Activated CD4-positive, alpha-beta T cell treated with anti-CD3 and anti-CD28 coated beads, Interleukin-2, amount 10 ng/mL, durations not matched to agents 7 days and 5 days (primary cell): ENCODE measurements around the gene ERP27. TPM values are rescaled to one million over a fixed set of nuclear protein-coding genes. Genes with fewer than 3 reads are reported as not detected.

Experiments
- CTCF ChIA-PET: fragments of 350-600 bp; sonication (Branson Sonifier 250); formaldehyde crosslinking; loops from one replicate; lab custom pipeline; 2021; ENCODE audit warnings: antibody characterized with exemption; lab: Charles Lee
- POLR2A ChIA-PET: fragments of 350-600 bp; sonication (Branson Sonifier 250); formaldehyde crosslinking; loops from one replicate; lab custom pipeline; 2021; ENCODE audit warnings: antibody characterized with exemption; lab: Charles Lee
- DNase-seq: peaks from one replicate; pipeline ENCODE4 v3.0.0-alpha.2; 2020
- H3K27ac Mint-ChIP-seq: one replicate; pipeline ENCODE4 v1.8.0; 2021; ENCODE audit warnings: mild to moderate bottlenecking, moderate library complexity, mixed read lengths
- H3K27me3 Mint-ChIP-seq: one replicate; pipeline ENCODE4 v1.8.0; 2021; ENCODE audit warnings: mixed read lengths
- H3K36me3 Mint-ChIP-seq: one replicate; pipeline ENCODE4 v1.8.0; 2021; ENCODE audit warnings: low read depth, mixed read lengths
- H3K4me1 Mint-ChIP-seq: one replicate; pipeline ENCODE4 v1.8.0; 2021; ENCODE audit warnings: mixed read lengths
- H3K4me3 Mint-ChIP-seq: one replicate; pipeline ENCODE4 v1.8.0; 2021; ENCODE audit warnings: mild to moderate bottlenecking, moderate library complexity, mixed read lengths
- H3K9me3 Mint-ChIP-seq: one replicate; pipeline ENCODE4 v1.8.0; 2021; ENCODE audit warnings: mixed read lengths
- total RNA-seq, 2 experiments: library from RNA; stranded (reverse); gene quantifications; one replicate each; pipeline ENCODE4 v1.2.3, GENCODE V29; 2021

Gene ERP27
- 10 to 100 TPM in 1 of 2 experiments, 1 to 10 TPM in 1; 8.3 to 11.3 TPM for total RNA-seq

DNA sequence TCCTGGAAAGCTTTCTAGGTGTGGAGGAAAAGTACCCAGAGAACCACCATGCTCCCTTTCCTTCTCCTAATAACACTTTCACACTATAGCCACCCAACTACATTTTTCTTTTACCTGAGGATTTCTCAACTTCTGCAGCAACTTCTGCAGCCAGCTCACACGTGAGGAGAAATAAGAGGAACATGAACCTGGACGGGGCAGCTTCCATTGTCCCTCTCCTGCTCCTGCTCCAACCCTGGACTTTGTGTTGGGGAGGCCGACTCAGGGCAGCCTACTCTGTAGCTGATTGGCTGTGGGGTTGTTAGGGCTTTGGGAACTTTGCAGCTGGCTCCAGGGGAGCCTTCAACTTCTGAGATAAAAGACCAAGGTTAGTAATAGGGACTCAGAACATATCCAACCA is at the start of gene ERP27:
TSS of gene ERP27 (minus strand) at position 237 of the 400 bp plus-strand sequence. CDS start at position 208, 29 bp downstream.
- POLR2A ChIA-PET: no interaction called here
- CTCF ChIA-PET: interaction anchor here (0.7 to 1.3 kb wide), 3 partner anchors 11 to 45 kb away, joined by 3 to 4 read pairs (median 3); no protein-coding TSS in a partner anchor
- H3K9me3 Mint-ChIP-seq: no peaks in the 10 kb centered on the region
- H3K27ac Mint-ChIP-seq: peak within 1 kb of the TSS; percentile 50
- no peak within 1 kb of the TSS for H3K4me3 Mint-ChIP-seq
- no peaks in the 10 kb centered on the region for H3K27me3 Mint-ChIP-seq
- peaks cover 32% of the 10 kb centered on the region for H3K4me1 Mint-ChIP-seq
- DNase-seq: no peak
- H3K36me3 Mint-ChIP-seq: peaks cover 82% of the 10 kb centered on the region

DNA sequence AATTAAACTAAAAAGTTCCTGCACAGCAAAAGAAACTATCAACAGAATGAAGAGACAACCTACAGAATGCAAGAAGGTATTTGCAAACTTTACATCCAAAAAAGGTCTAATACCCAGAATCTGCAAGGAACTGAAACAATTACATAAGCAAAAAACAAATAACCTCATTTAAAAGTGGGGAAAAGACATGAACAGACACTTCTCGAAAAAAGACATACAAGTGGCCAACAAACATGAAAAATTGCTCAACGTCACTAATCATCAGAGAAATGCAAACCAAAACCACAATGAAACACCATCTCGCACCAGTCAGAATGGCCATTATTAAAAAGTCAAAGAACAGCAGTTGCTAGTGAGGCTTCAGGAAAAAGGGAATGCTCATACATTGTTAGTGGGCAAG is 49.7 kb upstream of the ERP27 start:
- H3K9me3 Mint-ChIP-seq: peaks cover 21% of the 10 kb centered on the region
- no peaks in the 10 kb centered on the region for H3K27me3 Mint-ChIP-seq
- ChIA-PET POLR2A (no interaction called here), CTCF (no interaction called here)
- DNase-seq: no peak
- no peak overlapping the region for H3K27ac Mint-ChIP-seq
- no peak overlapping the region for H3K4me3 Mint-ChIP-seq
- H3K36me3 Mint-ChIP-seq: peaks cover 10% of the 10 kb centered on the region
- H3K4me1 Mint-ChIP-seq: peaks cover 29% of the 10 kb centered on the region

DNA sequence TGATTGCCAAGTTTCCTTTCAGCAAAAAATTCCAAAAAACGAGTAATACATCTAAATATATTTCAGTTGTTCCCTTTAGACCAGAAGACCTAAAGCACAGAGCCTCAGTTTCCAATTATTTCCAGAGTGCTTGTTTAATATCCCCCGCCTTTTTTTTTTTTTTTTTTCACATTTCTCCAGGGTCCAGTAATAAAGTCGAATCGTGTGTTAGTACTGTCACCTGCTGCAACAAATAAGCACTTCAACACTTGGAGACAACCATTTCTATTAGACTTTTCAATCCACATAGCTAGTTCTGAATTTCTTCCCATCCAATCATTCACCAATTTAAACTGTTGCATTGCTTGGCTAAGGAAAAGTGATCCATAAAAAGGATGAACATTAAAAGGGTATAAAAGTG is 48.1 kb upstream of the ERP27 start:
- Mint-ChIP-seq H3K36me3 (peaks cover 8% of the 10 kb centered on the region), H3K27me3 (no peaks in the 10 kb centered on the region), H3K4me3 (no peak overlapping the region), H3K9me3 (peaks cover 16% of the 10 kb centered on the region), H3K27ac (no peak overlapping the region), H3K4me1 (peaks cover 37% of the 10 kb centered on the region)
- POLR2A ChIA-PET: no interaction called here
- DNase-seq: no peak
- CTCF ChIA-PET: no interaction called here

DNA sequence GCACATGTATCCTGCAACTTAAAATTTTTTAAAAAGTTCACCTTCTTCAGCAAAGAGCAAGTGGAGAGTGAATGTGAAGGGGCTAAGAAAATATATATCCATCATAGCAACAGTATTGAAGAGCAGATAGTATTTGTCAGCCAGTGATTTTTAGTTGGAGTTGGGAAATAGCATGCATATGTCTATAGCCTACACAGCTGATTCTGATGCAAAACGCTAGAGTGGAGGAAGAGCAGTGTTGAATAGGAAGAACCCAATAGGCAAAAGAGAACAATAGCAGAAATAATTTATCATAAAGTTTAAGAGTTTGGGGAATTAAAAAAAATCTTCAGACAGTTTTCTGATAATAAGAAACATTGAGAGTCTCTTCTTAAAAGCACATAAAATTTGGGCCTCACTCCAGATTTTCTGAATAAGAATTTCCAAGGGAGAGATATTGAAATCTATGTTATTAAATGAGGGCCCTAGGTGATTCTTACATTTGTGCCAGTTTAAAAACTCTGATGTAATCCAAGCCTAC is 46.5 kb upstream of the ERP27 start:
- POLR2A ChIA-PET: no interaction called here
- DNase-seq: no peak
- CTCF ChIA-PET: interaction anchor here (1.0 to 1.5 kb wide), 2 partner anchors 9 to 11 kb away, joined by 5 read pairs; no protein-coding TSS in a partner anchor
- H3K27me3 Mint-ChIP-seq: no peaks in the 10 kb centered on the region
- H3K4me3 Mint-ChIP-seq: no peak overlapping the region
- peaks cover 53% of the 10 kb centered on the region for H3K4me1 Mint-ChIP-seq
- no peak overlapping the region for H3K27ac Mint-ChIP-seq
- H3K36me3 Mint-ChIP-seq: peaks cover 1% of the 10 kb centered on the region
- peaks cover 6% of the 10 kb centered on the region for H3K9me3 Mint-ChIP-seq

GRCh38 chr12:14984036-14984435 is 45.7 kb upstream of the ERP27 start:
- H3K4me1 Mint-ChIP-seq: peaks cover 56% of the 10 kb centered on the region

DNA sequence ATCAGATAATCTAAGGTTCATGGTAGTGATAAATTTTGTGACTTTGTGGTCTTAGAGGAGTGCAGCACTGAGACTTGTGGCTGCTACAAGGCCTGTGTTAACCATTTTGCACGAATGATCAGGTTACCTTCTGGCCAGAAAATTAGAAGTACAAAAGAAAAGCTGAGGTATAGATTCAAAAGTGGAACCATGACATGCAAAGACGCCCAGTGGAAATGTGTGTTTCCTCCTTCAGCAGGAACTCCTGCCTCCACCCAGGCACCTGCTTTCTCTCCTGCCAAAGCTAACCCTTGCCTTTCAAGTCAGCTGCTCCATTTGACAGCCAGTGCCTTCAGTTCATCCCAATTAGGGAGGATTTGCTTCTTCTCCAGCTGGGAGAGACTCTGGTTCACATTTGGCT is 44.7 kb upstream of the ERP27 start:
- Mint-ChIP-seq H3K4me3 (no peak overlapping the region), H3K9me3 (peaks cover 3% of the 10 kb centered on the region), H3K4me1 (peaks cover 65% of the 10 kb centered on the region), H3K36me3 (no peaks in the 10 kb centered on the region), H3K27me3 (no peaks in the 10 kb centered on the region), H3K27ac (peak overlapping the region; percentile 80)
- DNase-seq: no peak
- POLR2A ChIA-PET: no interaction called here
- CTCF ChIA-PET: interaction anchor here (0.6 to 1.1 kb wide), 2 partner anchors 45 to 601 kb away, joined by 3 to 4 read pairs; partner anchors contain the start of gene ERP27

More at GRCh38 chr12:14984036-14984435, 45.7 kb upstream of the ERP27 start:
- DNase-seq: no peak
- no peak overlapping the region for H3K27ac Mint-ChIP-seq
- ChIA-PET POLR2A (no interaction called here), CTCF (interaction anchor here (0.8 to 1.1 kb wide), 3 partner anchors 12 to 46 kb away, joined by 3 to 5 read pairs (median 3); partner anchors contain the start of gene ERP27)
- H3K36me3 Mint-ChIP-seq: no peaks in the 10 kb centered on the region
- H3K4me3 Mint-ChIP-seq: no peak overlapping the region
- peaks cover 3% of the 10 kb centered on the region for H3K9me3 Mint-ChIP-seq
- H3K27me3 Mint-ChIP-seq: no peaks in the 10 kb centered on the region

- Mint-ChIP-seq H3K27ac (peak overlapping the region; percentile 80), H3K4me1 (peaks cover 70% of the 10 kb centered on the region), H3K36me3 (no peaks in the 10 kb centered on the region), H3K9me3 (peaks cover 3% of the 10 kb centered on the region), H3K4me3 (no peak overlapping the region), H3K27me3 (no peaks in the 10 kb centered on the region)
- POLR2A ChIA-PET: no interaction called here
- CTCF ChIA-PET: no interaction called here
- no peak for DNase-seq
Measured at GRCh38 chr12:14982562-14982961, 44.2 kb upstream of the ERP27 start.

DNA sequence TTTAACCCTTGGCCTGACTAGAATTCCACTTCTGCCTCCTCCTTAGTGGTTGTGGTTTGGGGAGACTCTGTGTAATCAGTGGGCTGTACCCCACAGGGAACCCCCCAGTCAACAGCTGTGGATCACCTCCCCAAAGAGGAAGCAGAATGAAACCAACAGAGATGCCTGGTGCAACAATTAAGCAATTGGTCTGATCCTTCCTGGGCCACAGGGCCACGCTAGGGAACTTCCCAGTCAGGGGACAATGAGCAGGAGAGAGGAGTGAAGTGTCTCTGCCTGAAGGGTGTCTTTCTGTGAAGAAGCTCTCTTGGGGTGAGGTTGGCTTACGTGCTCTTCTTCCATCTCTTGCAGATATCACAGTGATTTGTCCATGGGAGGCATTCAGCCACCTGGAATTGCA is 42.7 kb upstream of the ERP27 start:
- peaks cover 70% of the 10 kb centered on the region for H3K4me1 Mint-ChIP-seq
- no peaks in the 10 kb centered on the region for H3K27me3 Mint-ChIP-seq
- H3K27ac Mint-ChIP-seq: no peak overlapping the region
- H3K4me3 Mint-ChIP-seq: no peak overlapping the region
- no peaks in the 10 kb centered on the region for H3K36me3 Mint-ChIP-seq
- DNase-seq: no peak
- peaks cover 3% of the 10 kb centered on the region for H3K9me3 Mint-ChIP-seq
- ChIA-PET POLR2A (no interaction called here), CTCF (interaction anchor here (0.8 to 1.5 kb wide), 4 partner anchors 9 to 212 kb away, joined by 3 to 4 read pairs (median 4); no protein-coding TSS in a partner anchor)

DNA sequence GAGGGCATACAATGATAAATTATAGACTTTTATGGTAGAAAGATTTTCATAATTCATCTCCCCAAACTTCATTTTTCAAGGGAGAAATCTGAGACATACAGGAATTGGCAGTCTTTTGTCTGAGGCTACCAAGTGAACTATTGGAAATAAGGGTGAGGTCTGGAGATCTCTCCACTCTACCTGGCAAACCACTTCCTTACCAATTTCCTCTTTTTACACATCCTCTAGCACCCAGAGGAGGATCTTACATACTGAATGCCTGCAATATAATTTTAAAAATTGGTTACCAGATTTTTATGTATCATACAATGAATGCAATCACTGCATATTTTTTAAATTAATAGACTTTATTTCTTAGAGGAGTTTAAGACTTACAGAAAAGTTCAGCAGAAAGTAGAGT is 41.1 kb upstream of the ERP27 start:
- Mint-ChIP-seq H3K4me3 (peak overlapping the region; percentile 6), H3K4me1 (peaks cover 61% of the 10 kb centered on the region), H3K9me3 (peaks cover 3% of the 10 kb centered on the region), H3K27ac (no peak overlapping the region), H3K36me3 (no peaks in the 10 kb centered on the region), H3K27me3 (no peaks in the 10 kb centered on the region)
- CTCF ChIA-PET: interaction anchor here (0.5 to 1.5 kb wide), 4 partner anchors 18 to 178 kb away, joined by 3 to 4 read pairs (median 3); partner anchors contain the start of genes ARHGDIB and ERP27
- POLR2A ChIA-PET: no interaction called here
- DNase-seq: no peak

DNA sequence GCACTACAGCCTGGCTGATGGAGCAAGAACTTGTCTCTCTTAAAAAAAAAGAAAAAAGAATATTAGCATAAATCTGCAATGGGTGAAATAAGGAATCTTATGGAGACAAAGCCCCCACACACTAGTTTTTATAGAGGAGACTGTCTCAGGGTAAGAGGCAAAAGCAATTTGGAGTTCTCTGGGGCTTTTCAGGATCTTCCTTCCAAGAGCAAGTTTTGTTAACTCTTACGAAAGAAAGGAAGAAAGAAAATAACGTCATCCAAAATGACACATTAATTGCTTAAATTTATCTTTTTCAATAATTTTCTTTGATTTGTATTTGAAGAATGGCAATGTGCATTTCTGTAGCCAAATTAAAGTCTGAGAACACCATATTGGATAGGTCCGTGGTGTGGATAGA is 38.3 kb upstream of the ERP27 start:
- H3K4me3 Mint-ChIP-seq: no peak overlapping the region
- no peak for DNase-seq
- H3K36me3 Mint-ChIP-seq: no peaks in the 10 kb centered on the region
- peaks cover 52% of the 10 kb centered on the region for H3K4me1 Mint-ChIP-seq
- peaks cover 3% of the 10 kb centered on the region for H3K9me3 Mint-ChIP-seq
- no peak overlapping the region for H3K27ac Mint-ChIP-seq
- H3K27me3 Mint-ChIP-seq: no peaks in the 10 kb centered on the region
- ChIA-PET POLR2A (no interaction called here), CTCF (interaction anchor here (1.0 to 1.6 kb wide), 2 partner anchors 9 to 15 kb away, joined by 3 to 5 read pairs; partner anchors contain the start of gene ARHGDIB)

GRCh38 chr12:14975457-14975856 is 37.1 kb upstream of the ERP27 start:
- peaks cover 41% of the 10 kb centered on the region for H3K4me1 Mint-ChIP-seq
- no peaks in the 10 kb centered on the region for H3K27me3 Mint-ChIP-seq
- peaks cover 3% of the 10 kb centered on the region for H3K36me3 Mint-ChIP-seq
- H3K9me3 Mint-ChIP-seq: peaks cover 4% of the 10 kb centered on the region
- POLR2A ChIA-PET: interaction anchor here (0.6 to 0.7 kb wide), 3 partner anchors 13 to 142 kb away, joined by 3 to 6 read pairs (median 4); no protein-coding TSS in a partner anchor
- CTCF ChIA-PET: interaction anchor here (1.6 kb wide), 1 partner anchor 10 kb away, joined by 5 read pairs; no protein-coding TSS in a partner anchor
- no peak overlapping the region for H3K4me3 Mint-ChIP-seq
- H3K27ac Mint-ChIP-seq: no peak overlapping the region
- no peak for DNase-seq

GRCh38 chr12:14974633-14975032 is 36.3 kb upstream of the ERP27 start:
- CTCF ChIA-PET: no interaction called here
- POLR2A ChIA-PET: no interaction called here
- Mint-ChIP-seq H3K27me3 (no peaks in the 10 kb centered on the region), H3K9me3 (peaks cover 7% of the 10 kb centered on the region), H3K27ac (no peak overlapping the region), H3K4me1 (peaks cover 34% of the 10 kb centered on the region), H3K4me3 (no peak overlapping the region), H3K36me3 (peaks cover 8% of the 10 kb centered on the region)
- no peak for DNase-seq

- ChIA-PET CTCF (interaction anchor here (0.6 to 1.1 kb wide), 4 partner anchors 11 to 204 kb away, joined by 3 to 5 read pairs (median 4); partner anchors contain the start of gene ARHGDIB), POLR2A (no interaction called here)
- Mint-ChIP-seq H3K4me1 (peaks cover 17% of the 10 kb centered on the region), H3K4me3 (no peak within 1 kb of the TSS), H3K9me3 (peaks cover 11% of the 10 kb centered on the region), H3K27ac (no peak within 1 kb of the TSS), H3K36me3 (peaks cover 10% of the 10 kb centered on the region), H3K27me3 (no peaks in the 10 kb centered on the region)
- no peak for DNase-seq
Measured at GRCh38 chr12:14972816-14973215, 34.5 kb upstream of the ERP27 start, which contains the start of gene PDE6H. TSS of gene PDE6H (plus strand) at chr12:14973042. CDS start at chr12:14978013, 4,971 bp downstream.
